Measurements from ENCODE around the gene CASP8AP2.

GRCh38 chr6:89789980-89790379 is 39.7 kb upstream of the CASP8AP2 start:
- TF ChIP-seq CTCF (IDR thresholded peaks at IDR 0.05) = no peak
- no peak for TF ChIP-seq POLR2A (IDR thresholded peaks at IDR 0.05)

Measured in esophagus squamous epithelium (tissue), 4 donors.